HepG2 (cell line): ENCODE measurements around the gene PIGW. TPM values are rescaled to one million over a fixed set of nuclear protein-coding genes. Genes with fewer than 3 reads are reported as not detected.

ENCODE experiments used
- CREM ChIP-seq, 2 experiments: sonication (generic) in 1 of 2; formaldehyde crosslinking in 1 of 2; IDR thresholded peaks; 2 replicates each; pipeline versions ENCODE4 v1.4.0 to v1.6.1; 2016 to 2020; ENCODE audit warnings: antibody characterized with exemption in 1 of 2, mild to moderate bottlenecking in 1 of 2, missing genetic modification reagents in 1 of 2
- DPF2 ChIP-seq: sonication (generic); formaldehyde crosslinking; IDR thresholded peaks from 2 replicates; pipeline ENCODE4 v1.4.0; 2020; ENCODE audit warnings: mild to moderate bottlenecking, low read depth, missing genetic modification reagents, borderline replicate concordance
- ELK4 ChIP-seq: sonication (generic); formaldehyde crosslinking; IDR thresholded peaks from 2 replicates; pipeline ENCODE4 v1.9.0; 2021; ENCODE audit warnings: missing genetic modification reagents, borderline replicate concordance
- HDAC1 ChIP-seq: sonication (generic); formaldehyde crosslinking; IDR thresholded peaks from 2 replicates; pipeline ENCODE4 v1.5.1; 2020; ENCODE audit warnings: mild to moderate bottlenecking, missing genetic modification reagents
- HOXD1 ChIP-seq: sonication (generic); formaldehyde crosslinking; IDR thresholded peaks from 2 replicates; pipeline ENCODE4 v1.5.0; 2020; ENCODE audit warnings: missing genetic modification reagents
- SETDB1 ChIP-seq: sonication (generic); formaldehyde crosslinking; IDR thresholded peaks from 2 replicates; pipeline ENCODE4 v1.5.1; 2020; ENCODE audit warnings: missing genetic modification reagents, mild to moderate bottlenecking, borderline replicate concordance
- SKIL ChIP-seq: sonication (generic); formaldehyde crosslinking; IDR thresholded peaks from 2 replicates; pipeline ENCODE4 v1.8.0; 2022; ENCODE audit warnings: missing genetic modification reagents, mild to moderate bottlenecking, moderate library complexity, borderline replicate concordance
- SRSF1 ChIP-seq: fragments of 200-400 bp; formaldehyde crosslinking; optimal IDR thresholded peaks from 2 replicates; pipeline ENCODE3; 2017; ENCODE audit warnings: mild to moderate bottlenecking, low read depth, low read length, moderate library complexity
- THRA ChIP-seq: sonication (generic); formaldehyde crosslinking; IDR thresholded peaks from 2 replicates; pipeline ENCODE4 v1.4.0; 2020; ENCODE audit warnings: missing genetic modification reagents, borderline replicate concordance
- ZMYM4 ChIP-seq: sonication (generic); formaldehyde crosslinking; IDR thresholded peaks from 2 replicates; pipeline ENCODE4 v1.8.1; 2023; ENCODE audit warnings: mild to moderate bottlenecking, missing genetic modification reagents
- ZNF138 ChIP-seq: sonication (generic); formaldehyde crosslinking; IDR thresholded peaks from 2 replicates; pipeline ENCODE4 v1.5.0; 2020; ENCODE audit warnings: mild to moderate bottlenecking, low read depth, missing genetic modification reagents
- ZNF264 ChIP-seq: sonication (generic); formaldehyde crosslinking; IDR thresholded peaks from 2 replicates; pipeline ENCODE4 v1.4.0; 2020; ENCODE audit warnings: missing genetic modification reagents
- ZNF44 ChIP-seq: sonication (generic); formaldehyde crosslinking; IDR thresholded peaks from 2 replicates; pipeline ENCODE4 v1.5.1; 2020; ENCODE audit warnings: mild to moderate bottlenecking, missing genetic modification reagents
- ZNF530 ChIP-seq: sonication (generic); formaldehyde crosslinking; IDR thresholded peaks from 2 replicates; pipeline ENCODE4 v1.5.0; 2020; ENCODE audit warnings: low read depth, mild to moderate bottlenecking, missing genetic modification reagents
- ZNF816 ChIP-seq: sonication (generic); formaldehyde crosslinking; IDR thresholded peaks from 2 replicates; pipeline ENCODE4 v1.8.0; 2022; ENCODE audit warnings: missing genetic modification reagents, mild to moderate bottlenecking, borderline replicate concordance
- polyA plus RNA-seq, 8 experiments: library from polyadenylated mRNA; depleted of rRNA in 3 of 8; stranded (reverse) in 7 of 8; unstranded in 1 of 8; fragments of >200 nt; fragmentation: Illumina TruSeq in 4 of 8; extraction: Trizol in 4 of 8; gene quantifications; 2 replicates each; pipeline versions ENCODE4 v1.2.1 to v1.2.3, GENCODE V29; 2011 to 2016; ENCODE audit warnings: low read depth in 4 of 8, missing spikeins in 1 of 8, mixed read lengths in 1 of 8; ENCODE audit not compliant: insufficient read depth in 1 of 8
- total RNA-seq, 5 experiments: library from RNA; depleted of rRNA; stranded (reverse); fragments of >200 nt; fragmentation: Illumina TruSeq; extraction: Trizol; gene quantifications; 2 replicates each; pipeline ENCODE4 v1.2.3, GENCODE V29; 2016; ENCODE audit warnings: low read depth in 1 of 5
- TF ChIP-seq, protein P1 (sequence below), 2 experiments: sonication (generic) in 1 of 2; formaldehyde crosslinking in 1 of 2; IDR thresholded peaks; 2 replicates each; pipeline versions ENCODE4 v1.6.1 to v1.9.0; 2014 to 2022; ENCODE audit warnings: antibody characterized with exemption in 1 of 2, borderline replicate concordance in 1 of 2, inconsistent platforms in 1 of 2, low read depth in 1 of 2, missing genetic modification reagents in 1 of 2
- TF ChIP-seq, protein P2 (sequence below): sonication (generic); formaldehyde crosslinking; IDR thresholded peaks from 2 replicates; pipeline ENCODE4 v1.5.1; 2020; ENCODE audit warnings: missing genetic modification reagents, mild to moderate bottlenecking, borderline replicate concordance

The PIGW gene
- total and polyA plus RNA-seq, 2 of the 13 experiments (the other 11 are each of a cell fraction or from before 2014, with no cell fraction given) = 9.0 to 24.0 TPM

DNA sequence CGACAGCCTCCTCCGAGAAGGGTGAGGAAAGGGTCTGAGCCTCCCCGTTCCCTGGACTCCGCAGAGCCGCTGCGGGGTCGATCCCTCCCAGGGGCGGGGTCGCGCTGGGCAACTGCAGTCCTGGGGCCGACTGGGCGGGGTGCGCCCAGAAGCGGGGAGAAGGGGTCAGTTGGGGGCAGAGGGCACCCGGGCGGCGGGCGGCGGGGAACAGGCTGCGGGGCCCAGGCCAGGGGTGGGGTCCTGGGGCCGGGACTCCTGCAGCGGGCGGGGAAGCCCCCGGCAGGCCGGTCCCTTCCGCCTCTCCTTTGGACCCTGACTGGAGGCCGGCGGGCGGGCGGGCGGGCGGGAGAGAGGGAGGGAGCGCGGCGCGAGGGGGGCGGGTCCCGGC, 10.3 kb downstream of the PIGW start (continued):
- TF ChIP-seq, protein P1, sequence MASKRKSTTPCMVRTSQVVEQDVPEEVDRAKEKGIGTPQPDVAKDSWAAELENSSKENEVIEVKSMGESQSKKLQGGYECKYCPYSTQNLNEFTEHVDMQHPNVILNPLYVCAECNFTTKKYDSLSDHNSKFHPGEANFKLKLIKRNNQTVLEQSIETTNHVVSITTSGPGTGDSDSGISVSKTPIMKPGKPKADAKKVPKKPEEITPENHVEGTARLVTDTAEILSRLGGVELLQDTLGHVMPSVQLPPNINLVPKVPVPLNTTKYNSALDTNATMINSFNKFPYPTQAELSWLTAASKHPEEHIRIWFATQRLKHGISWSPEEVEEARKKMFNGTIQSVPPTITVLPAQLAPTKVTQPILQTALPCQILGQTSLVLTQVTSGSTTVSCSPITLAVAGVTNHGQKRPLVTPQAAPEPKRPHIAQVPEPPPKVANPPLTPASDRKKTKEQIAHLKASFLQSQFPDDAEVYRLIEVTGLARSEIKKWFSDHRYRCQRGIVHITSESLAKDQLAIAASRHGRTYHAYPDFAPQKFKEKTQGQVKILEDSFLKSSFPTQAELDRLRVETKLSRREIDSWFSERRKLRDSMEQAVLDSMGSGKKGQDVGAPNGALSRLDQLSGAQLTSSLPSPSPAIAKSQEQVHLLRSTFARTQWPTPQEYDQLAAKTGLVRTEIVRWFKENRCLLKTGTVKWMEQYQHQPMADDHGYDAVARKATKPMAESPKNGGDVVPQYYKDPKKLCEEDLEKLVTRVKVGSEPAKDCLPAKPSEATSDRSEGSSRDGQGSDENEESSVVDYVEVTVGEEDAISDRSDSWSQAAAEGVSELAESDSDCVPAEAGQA (IDR thresholded peaks at IDR 0.05; ENCODE audit: low read depth) = no peak
- TF ChIP-seq, protein P1 (CRISPR knock-in tag; IDR thresholded peaks at IDR 0.05; ENCODE audit: borderline replicate concordance) = no peak
- TF ChIP-seq ELK4 (CRISPR knock-in tag) (no peak), HDAC1 (CRISPR knock-in tag) (0 out of 2 replicates have a peak, but pooled peaks have one; percentile 49), CREM (IDR thresholded peaks at IDR 0.05) (no peak), CREM (CRISPR knock-in tag; IDR thresholded peaks at IDR 0.05) (0 out of 2 replicates have a peak, but pooled peaks have one; percentile 6), THRA (CRISPR knock-in tag) (peak; percentile 4; the same call in 1 of the 2 replicates), ZNF530 (CRISPR knock-in tag) (no peak), DPF2 (CRISPR knock-in tag) (no peak), ZMYM4 (CRISPR knock-in tag) (no peak), ZNF264 (CRISPR knock-in tag) (no peak), SKIL (CRISPR knock-in tag) (0 out of 2 replicates have a peak, but pooled peaks have one; percentile 1), HOXD1 (CRISPR knock-in tag) (peak; percentile 23; the same call in 1 of the 2 replicates), ZNF44 (CRISPR knock-in tag) (no peak), SRSF1 (peak; percentile 3), SETDB1 (CRISPR knock-in tag) (no peak), ZNF138 (CRISPR knock-in tag) (no peak), ZNF816 (CRISPR knock-in tag) (0 out of 2 replicates have a peak, but pooled peaks have one; percentile 63)
- TF ChIP-seq, protein P2, sequence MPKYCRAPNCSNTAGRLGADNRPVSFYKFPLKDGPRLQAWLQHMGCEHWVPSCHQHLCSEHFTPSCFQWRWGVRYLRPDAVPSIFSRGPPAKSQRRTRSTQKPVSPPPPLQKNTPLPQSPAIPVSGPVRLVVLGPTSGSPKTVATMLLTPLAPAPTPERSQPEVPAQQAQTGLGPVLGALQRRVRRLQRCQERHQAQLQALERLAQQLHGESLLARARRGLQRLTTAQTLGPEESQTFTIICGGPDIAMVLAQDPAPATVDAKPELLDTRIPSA = peak; percentile 56; the same call in 1 of the 2 replicates
